Inflammatory macrophage treated with lipopolysaccharide for 1 hour (primary cell): ENCODE results near the gene WDR20.
"Not testable (repeated sequence)": the region's sequence is repeated elsewhere in the genome, so short reads cannot be mapped to it uniquely, and the experiment has no call there.

Experiments
- DNase-seq, 2 donors: peaks; one replicate each; pipeline ENCODE4 v3.0.0-alpha.2; 2020 to 2022

WDR20 gene

GRCh38 chr14:102172021-102172272, 32.2 kb downstream of the WDR20 start:
- DNase-seq, result not testable (repeated sequence)

GRCh38 chr14:102172721-102173120, 33.0 kb downstream of the WDR20 start:
- DNase-seq, result not testable (repeated sequence)

- no peak for DNase-seq
These were observed 37.5 kb downstream of the WDR20 start for GRCh38 chr14:102177161-102177560.

DNA sequence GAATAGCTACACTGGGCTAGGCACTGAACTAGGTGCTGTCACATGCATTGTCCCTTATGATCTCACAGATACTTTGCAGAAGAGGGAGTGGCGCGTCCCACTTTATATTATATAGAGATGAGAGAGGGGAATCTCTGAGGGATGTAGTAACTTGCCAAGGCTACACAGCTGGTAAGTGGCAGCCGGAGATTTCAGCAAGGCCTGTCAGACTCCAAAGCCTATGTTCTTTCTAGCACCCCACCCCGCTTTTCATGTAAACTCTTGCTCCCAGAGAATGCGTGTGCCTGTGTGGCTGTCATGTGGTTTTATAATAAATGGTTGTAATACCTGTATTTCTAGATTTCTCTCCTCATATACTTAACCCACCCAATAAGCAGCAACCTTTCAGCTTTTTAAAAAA, 39.1 kb downstream of the WDR20 start:
- no peak for DNase-seq

GRCh38 chr14:102180248-102180998, 40.7 kb downstream of the WDR20 start:
- no peak for DNase-seq

DNA sequence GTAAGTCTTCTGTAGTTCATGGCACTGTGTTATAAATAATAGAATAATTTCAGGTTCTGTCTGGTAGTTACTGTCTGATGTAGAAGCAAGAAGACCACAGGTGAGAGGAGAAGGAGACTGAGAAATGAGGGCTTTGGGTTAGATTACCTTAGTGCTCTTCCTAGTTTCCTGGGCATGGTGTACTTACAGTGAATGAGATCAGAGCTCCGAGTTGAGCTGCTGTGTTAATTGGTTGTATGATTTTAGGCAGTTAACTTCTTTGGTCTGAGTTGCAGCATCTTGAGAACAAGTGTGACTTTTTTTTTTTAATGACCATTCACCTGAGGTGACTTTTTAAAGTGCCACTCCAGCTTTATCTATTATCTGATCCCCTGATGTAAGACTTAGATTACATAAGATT, 41.5 kb downstream of the WDR20 start:
- DNase-seq, result no peak

DNA sequence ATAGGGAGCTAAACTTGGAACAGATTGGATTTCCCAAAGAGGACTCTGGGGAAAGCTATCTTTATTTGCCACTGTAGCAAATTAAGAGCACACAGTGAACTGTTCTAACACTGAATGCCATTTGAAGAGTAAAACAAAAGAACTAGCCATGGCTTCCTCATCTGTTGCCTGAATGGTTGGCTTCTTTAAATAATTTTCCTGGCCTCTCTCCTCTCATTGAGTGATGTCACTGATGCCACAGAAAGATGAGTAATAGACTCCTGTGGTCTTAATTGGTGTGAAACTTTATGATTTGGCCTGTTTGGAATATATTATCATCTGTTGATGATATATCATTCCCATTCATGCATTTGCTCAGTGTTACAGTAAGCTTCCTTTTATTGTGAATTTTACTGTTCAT, 42.5 kb downstream of the WDR20 start:
- DNase-seq, result peak; percentile 31 to 37

GRCh38 chr14:102182936-102183619, 43.4 kb downstream of the WDR20 start:
- DNase-seq, result no peak

- DNase-seq, result no peak
These were observed 44.2 kb downstream of the WDR20 start for GRCh38 chr14:102183886-102184285.

- DNase-seq, result no peak
These were observed 44.8 kb downstream of the WDR20 start for GRCh38 chr14:102184316-102185035.

DNA sequence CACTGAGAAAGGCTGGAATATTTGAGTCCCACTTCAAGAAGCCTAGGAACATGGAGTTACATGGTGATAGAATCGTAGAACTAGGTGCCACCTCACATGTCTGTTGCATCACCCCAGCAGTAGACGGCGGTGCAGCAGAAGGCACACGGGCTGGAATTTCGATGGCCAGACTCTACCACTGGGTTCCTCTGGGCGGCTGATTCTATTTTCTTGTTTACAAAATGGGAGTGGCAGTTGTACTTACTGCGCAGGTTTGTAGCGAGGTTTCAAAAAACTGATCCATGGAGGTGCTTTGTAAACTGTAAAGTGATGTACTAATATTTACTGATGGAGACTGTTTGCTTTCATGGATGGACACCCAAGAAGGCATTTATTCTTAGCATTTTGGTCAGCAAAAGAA, 45.7 kb downstream of the WDR20 start:
- DNase-seq, result no peak

DNA sequence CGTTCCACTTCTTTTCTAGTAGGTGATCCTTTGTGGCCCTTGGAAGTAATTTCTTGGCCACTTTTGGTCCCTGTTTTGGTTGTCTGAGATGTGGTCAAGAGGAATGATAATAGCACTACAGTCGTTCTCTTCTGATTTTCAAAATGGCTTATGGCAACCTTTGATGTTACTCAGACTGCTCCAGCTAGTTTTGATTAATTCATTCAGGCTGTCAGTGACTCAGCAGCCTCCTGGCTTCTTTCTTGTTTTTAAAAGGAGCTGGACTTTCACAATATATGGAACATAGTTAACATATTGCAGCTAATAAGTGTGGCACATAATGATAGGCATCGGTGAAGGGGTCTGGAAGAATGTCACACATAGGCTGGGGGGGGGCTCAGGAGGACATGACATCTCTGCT, 47.3 kb downstream of the WDR20 start:
- DNase-seq, result no peak

GRCh38 chr14:102187568-102188001, 47.9 kb downstream of the WDR20 start:
- no peak for DNase-seq

DNA sequence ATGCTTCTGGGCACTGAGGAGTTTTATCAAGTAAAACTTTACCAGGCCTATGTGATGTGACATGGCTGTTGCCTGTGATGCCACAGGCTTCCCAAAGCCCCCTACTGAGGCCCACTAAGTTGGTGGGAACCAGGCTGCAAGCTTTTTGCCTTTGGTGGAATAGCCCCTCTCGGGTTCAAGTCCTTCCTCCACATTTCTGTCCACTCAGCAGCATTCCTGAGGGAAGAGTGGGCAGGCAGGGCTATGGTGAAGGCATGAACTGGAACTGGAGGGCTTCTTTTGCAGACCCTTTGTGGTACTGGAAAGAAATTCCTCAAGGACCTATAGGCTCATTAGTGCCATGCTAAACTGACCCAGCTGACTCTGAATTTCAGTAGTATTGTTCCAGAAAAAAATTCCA, 48.5 kb downstream of the WDR20 start:
- no peak for DNase-seq

DNA sequence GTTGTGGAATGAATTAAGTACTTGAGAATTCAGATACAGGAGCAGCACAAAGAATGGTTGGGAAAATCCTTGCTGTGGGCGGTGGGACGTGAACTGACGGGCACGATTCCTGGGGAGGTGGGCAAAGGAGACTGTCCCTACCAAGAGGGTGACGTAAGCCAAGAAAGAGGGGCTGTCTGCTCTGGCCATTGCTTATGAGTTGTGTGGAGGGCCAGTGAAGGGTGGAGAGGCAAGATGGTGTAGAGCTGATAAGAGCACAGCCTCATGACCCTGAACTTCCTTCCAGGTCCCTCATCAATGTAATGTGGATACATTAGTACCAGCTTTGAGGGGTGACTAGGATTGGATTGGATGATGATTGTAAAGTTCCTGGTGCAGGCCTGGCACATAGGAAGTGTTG, 50.2 kb downstream of the WDR20 start:
- no peak for DNase-seq

DNA sequence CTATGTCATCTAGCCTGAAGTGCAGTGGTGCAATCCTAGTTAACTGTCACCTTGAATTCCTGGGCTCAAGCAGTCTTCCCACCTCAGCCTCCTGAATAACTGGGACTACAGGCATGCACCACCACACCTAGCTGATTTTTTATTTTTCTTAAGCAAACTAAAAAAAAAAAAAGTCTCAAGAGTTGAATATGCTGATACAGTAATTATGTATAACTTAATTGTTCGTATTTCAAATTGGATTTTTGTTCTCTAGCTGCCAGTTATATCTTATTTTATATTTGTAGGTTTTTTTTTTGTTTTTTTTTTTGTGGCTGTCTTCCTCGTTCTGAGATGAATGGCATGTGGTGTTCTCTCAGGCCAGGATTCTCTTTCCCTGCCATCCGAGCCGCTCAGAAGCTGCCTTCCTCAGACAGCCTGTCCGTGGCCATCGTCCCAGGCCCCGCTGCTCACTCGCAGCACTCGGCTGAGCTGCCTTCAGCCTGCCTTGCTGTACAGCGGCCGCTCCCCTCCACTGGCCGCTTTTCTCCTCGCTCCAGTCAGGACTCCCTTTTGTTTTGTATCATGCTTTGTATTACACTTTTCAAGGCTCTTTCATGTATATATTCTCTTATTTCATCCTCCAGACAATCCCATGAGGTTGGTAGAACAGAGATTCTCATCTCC, 53.3 kb downstream of the WDR20 start:
- DNase-seq, result no peak

DNA sequence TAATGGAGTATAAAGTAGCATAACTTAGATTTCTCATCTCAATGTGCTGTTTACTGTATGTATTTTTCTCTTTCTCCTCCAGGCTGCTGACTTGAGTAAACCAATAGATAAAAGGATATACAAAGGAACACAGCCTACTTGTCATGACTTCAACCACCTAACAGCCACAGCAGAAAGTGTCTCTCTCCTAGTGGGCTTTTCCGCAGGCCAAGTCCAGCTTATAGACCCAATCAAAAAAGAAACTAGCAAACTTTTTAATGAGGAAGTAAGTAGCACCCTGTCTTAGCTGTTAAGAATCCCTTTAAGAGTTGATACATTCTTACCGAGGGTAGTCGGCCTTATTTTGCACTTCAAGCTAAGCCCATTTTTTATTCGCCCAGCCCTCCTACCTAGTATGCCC, 55.2 kb downstream of the WDR20 start:
- DNase-seq, result no peak

DNA sequence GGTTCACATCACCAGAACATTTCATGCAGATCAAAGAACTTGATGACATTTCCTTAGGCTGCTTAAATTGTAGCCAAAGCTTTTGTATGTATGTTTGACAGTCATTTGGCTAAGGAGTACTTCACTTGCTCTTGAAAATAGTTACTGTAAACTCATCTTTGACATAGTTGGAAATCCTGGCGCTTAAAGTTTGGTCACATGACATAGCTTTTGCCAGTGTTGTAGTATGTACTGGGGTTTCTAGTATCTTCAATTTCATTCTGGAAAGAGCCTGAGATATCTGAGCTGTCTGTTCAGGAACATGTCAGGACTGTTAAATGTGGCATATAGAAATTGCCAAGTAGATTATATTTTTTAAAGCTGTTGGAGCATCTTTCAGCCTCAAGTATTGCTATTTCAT, 55.7 kb downstream of the WDR20 start:
- DNase-seq, result no peak

DNA sequence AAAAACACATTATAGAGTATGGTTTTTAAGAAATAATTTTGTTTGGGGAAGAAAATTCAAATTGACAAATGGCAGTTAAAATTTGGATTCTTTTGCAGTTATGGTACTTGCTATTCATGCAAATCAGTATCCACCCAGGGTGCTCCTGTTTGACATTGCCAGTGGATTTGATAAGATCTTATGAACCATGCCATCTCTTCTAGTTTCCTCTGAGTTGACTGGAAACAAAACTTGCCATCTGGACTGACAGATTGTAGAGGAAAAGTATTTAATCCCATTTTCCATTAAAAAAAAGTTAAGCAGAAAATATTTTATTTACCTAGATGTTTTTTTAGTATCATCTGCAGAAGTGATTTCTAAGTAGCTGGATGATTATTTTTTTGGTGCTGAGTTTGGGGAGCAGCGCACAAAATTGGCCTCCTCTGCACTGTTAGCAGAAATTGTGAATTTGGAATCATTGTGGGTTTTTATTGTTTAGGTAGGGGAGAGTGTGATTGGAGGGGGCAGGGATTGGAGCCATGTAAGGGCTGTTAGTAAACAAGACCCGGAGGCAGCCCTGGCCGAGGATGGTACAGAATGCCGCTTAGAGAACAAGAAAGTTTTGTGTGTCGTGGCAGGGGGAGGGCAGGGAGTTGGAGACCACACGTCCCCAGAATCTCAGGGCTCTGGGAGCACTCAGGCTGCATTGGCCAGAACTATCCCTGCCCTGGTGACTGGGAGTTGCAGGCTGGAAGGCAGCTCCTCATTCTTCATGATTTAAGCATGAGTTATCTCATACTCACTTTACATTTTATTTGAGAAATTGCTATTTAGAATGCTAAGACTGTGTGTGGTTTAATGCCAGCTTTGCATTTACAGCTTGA, 56.6 kb downstream of the WDR20 start:
- DNase-seq, result no peak

DNA sequence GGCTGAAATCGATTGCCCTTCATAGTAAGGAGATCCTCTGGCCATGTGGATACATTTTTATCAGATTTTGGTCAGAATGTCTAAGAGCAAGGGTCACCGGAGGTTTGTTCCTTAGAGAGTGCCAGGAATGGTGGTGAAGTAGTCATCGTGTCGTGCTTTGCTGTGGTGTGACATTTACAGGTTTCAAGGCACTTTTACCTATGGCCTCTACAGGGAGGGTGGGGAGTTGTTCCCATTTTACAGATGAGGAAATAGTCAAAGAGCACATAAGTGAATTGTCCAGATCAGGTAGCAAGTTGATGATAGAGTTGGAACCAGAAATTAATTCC, 57.2 kb downstream of the WDR20 start:
- no peak for DNase-seq

- DNase-seq, result no peak
These were observed 57.7 kb downstream of the WDR20 start for GRCh38 chr14:102197317-102197853.

- no peak for DNase-seq
These were observed 61.1 kb downstream of the WDR20 start for GRCh38 chr14:102200690-102201352.
